Ishikawa (cell line): ENCODE data around the gene FBF1.

Source experiments
- CEBPB ChIP-seq: IDR thresholded peaks from 2 replicates; pipeline ENCODE4 v1.6.1; 2012
- CREB1 ChIP-seq: IDR thresholded peaks from 2 replicates; pipeline ENCODE4 v1.6.1; 2012; ENCODE audit warnings: low read depth
- EGR1 ChIP-seq: IDR thresholded peaks from 2 replicates; pipeline ENCODE4 v1.6.1; 2012
- EP300 ChIP-seq: IDR thresholded peaks from 2 replicates; pipeline ENCODE4 v1.6.1; 2012; ENCODE audit warnings: borderline replicate concordance
- FOXM1 ChIP-seq: IDR thresholded peaks from 2 replicates; pipeline ENCODE4 v1.6.1; 2012; ENCODE audit warnings: low read depth, borderline replicate concordance
- MAX ChIP-seq: IDR thresholded peaks from 2 replicates; pipeline ENCODE4 v1.6.1; 2012
- NFIC ChIP-seq: IDR thresholded peaks from 2 replicates; pipeline ENCODE4 v1.6.1; 2012
- RAD21 ChIP-seq: IDR thresholded peaks from 2 replicates; pipeline ENCODE4 v1.6.1; 2012; ENCODE audit warnings: low read depth
- REST ChIP-seq: IDR thresholded peaks from 2 replicates; pipeline ENCODE4 v1.6.1; 2012; ENCODE audit warnings: low read depth, mild to moderate bottlenecking
- TAF1 ChIP-seq: IDR thresholded peaks from 2 replicates; pipeline ENCODE4 v1.6.1; 2012; ENCODE audit warnings: low read depth, mild to moderate bottlenecking
- TCF12 ChIP-seq: IDR thresholded peaks from 2 replicates; pipeline ENCODE4 v1.6.1; 2012; ENCODE audit warnings: low read depth
- TEAD4 ChIP-seq: IDR thresholded peaks from 2 replicates; pipeline ENCODE4 v1.6.1; 2012
- YY1 ChIP-seq: IDR thresholded peaks from 2 replicates; pipeline ENCODE4 v1.6.1; 2012; ENCODE audit warnings: low read depth
- ZBTB7A ChIP-seq: IDR thresholded peaks from 2 replicates; pipeline ENCODE4 v1.6.1; 2012; ENCODE audit warnings: low read depth
- TF ChIP-seq, protein P1 (sequence below): IDR thresholded peaks from 2 replicates; pipeline ENCODE4 v1.6.1; 2012

FBF1 gene

GRCh38 chr17:75909051-75909811 is 31.6 kb downstream of the FBF1 start:
- TF ChIP-seq YY1 (no peak), FOXM1 (no peak)

- TF ChIP-seq TEAD4 = peak; percentile 55; the same call in 1 of the 2 replicates
- TF ChIP-seq YY1 = no peak
- TF ChIP-seq CREB1 = no peak
- TF ChIP-seq CEBPB = no peak
Measured at GRCh38 chr17:75908201-75908600, 32.6 kb downstream of the FBF1 start.

- no peak for TF ChIP-seq TAF1
- TF ChIP-seq YY1 = no peak
- TF ChIP-seq EP300 = no peak
- no peak for TF ChIP-seq ZBTB7A
- no peak for TF ChIP-seq CREB1
- TF ChIP-seq REST = no peak
- no peak for TF ChIP-seq NFIC
- TF ChIP-seq TCF12 = no peak
- TF ChIP-seq, protein P1, sequence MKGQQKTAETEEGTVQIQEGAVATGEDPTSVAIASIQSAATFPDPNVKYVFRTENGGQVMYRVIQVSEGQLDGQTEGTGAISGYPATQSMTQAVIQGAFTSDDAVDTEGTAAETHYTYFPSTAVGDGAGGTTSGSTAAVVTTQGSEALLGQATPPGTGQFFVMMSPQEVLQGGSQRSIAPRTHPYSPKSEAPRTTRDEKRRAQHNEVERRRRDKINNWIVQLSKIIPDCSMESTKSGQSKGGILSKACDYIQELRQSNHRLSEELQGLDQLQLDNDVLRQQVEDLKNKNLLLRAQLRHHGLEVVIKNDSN = no peak
- no peak for TF ChIP-seq MAX
- no peak for TF ChIP-seq EGR1
- no peak for TF ChIP-seq TEAD4
- TF ChIP-seq CEBPB = no peak
- no peak for TF ChIP-seq RAD21
- TF ChIP-seq FOXM1 = no peak
Measured at GRCh38 chr17:75906143-75906884, 34.5 kb downstream of the FBF1 start.

DNA sequence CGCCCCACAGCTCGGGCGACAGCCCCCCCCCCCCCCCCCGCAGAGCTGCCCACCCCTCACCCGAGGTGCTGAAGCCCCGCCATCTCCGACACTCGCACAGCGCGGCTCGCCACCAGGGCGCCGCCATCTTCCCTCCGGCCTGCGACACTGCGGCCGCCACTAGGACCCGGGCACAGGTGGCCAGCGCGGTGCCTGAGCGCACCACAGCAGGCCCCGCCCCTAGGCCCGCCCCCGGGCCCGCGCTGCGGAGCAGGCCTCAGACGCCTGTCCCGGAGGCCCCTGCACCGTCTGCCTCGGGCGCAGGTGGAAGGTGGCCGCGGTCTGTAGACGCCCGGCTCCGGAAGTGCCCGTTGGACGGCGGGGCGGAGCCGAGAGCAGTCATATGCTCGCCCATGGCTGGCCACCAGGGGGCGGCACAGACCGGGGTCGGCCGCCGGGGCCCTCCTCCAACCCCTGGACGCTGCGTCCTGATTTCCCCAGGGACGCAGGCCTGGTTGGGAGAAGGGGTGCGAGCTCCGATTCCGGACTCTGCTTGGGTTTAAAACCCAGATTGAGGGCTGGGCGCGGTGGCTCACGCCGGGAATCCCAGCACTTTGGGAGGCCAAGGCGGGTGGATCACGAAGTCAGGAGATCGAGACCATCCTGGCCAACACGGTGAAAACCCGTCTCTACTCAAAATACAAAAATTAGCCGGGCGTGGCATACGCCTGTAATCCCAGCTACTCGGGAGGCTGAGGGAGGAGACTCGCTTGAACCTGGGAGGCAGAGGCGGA is 35.9 kb downstream of the FBF1 start, which contains the start of gene MRPL38:
Gene MRPL38 (minus strand): TSS at position 136 of the 773 bp plus-strand sequence. CDS start 9 bp downstream, at position 127.
- TF ChIP-seq MAX (peak; percentile 94), CEBPB (0 out of 2 replicates have a peak, but pooled peaks have one; percentile 30), ZBTB7A (peak; percentile 83; the same call in 1 of the 2 replicates), RAD21 (peak; percentile 96), TAF1 (peak; percentile 97), CREB1 (peak; percentile 13; the same call in 1 of the 2 replicates), EP300 (peak; percentile 49; the same call in 1 of the 2 replicates), REST (no peak), TCF12 (peak; percentile 85), FOXM1 (peak; percentile 35), NFIC (peak; percentile 56), TEAD4 (no peak; the same call in 1 of the 2 replicates), EGR1 (peak; percentile 42), YY1 (peak; percentile 97)
- TF ChIP-seq, protein P1 = peak; percentile 62

DNA sequence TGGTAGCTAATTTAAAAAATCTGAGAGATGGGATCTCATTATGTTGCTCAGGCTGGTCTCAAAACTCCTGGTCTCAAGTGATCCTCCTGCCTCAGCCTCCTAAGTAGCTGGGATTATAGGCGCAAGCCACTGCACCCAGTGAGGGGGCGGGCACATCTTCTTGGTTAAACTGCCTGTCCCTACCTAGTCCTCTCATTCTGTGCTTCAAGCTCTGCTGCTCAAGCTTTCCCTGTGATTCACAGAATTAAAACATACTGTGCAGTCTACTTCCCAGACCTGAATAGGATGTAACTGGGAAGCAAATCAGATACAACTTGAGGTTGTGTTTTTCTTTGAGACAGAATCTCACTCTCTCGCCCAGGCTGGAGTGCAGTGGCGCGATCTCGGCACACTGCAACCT is 38.4 kb downstream of the FBF1 start:
- TF ChIP-seq ZBTB7A = no peak
- TF ChIP-seq, protein P1 = no peak
- no peak for TF ChIP-seq NFIC
- no peak for TF ChIP-seq TAF1
- TF ChIP-seq FOXM1 = no peak
- TF ChIP-seq EGR1 = no peak
- TF ChIP-seq YY1 = no peak
- TF ChIP-seq CEBPB = no peak
- no peak for TF ChIP-seq CREB1
- TF ChIP-seq EP300 = no peak
- no peak for TF ChIP-seq TEAD4
- no peak for TF ChIP-seq TCF12
- no peak for TF ChIP-seq RAD21
- TF ChIP-seq MAX = no peak
- TF ChIP-seq REST = no peak
